ENCODE data around the gene ARRB1. TPM values are rescaled to one million over a fixed set of nuclear protein-coding genes. Genes with fewer than 3 reads are reported as not detected.
A peak's percentile ranks its signal among the peaks of the same experiment; 100 is the strongest.

The ARRB1 gene
- total RNA-seq, 1 experiment from 2014 or later, result 219 TPM

- intact Hi-C loops (cut with micrococcal nuclease; ENCODE audit: unreplicated experiment), result no loop called here
- peaks cover 20% of the 10 kb centered on the region for H3K4me1 ChIP-seq (ENCODE audit: control insufficient read depth, insufficient read depth, low read length)
Measured at GRCh38 chr11:75371949-75372876, 20.8 kb upstream of the ARRB1 start.

More at GRCh38 chr11:75371949-75372876, 20.8 kb upstream of the ARRB1 start:
- in situ Hi-C loops (cut with HindIII; ENCODE audit: low pct_unique_long_range_greater_than_20kb, low sequenced_read_pairs), result no loop called here
- peaks cover 7% of the 10 kb centered on the region; the same call in 1 of the 2 replicates for H3K9me3 ChIP-seq (ENCODE audit: control insufficient read depth, insufficient read depth, low read depth, low read length)
- H3K4me3 ChIP-seq (ENCODE audit: low read depth in 2 of 2, low read length in 2 of 2), result peak overlapping the region in 1 of 2 experiments; percentile 9; a peak in 1 of 4 replicates
- no peaks in the 10 kb centered on the region for H3K27me3 ChIP-seq (ENCODE audit: control insufficient read depth, insufficient read depth, low read length)
- ChIA-PET POLR2A (interaction anchor here (0.6 kb wide), 1 partner anchor 8 kb away, joined by 3 read pairs; no protein-coding TSS in a partner anchor), CTCF (interaction anchor here (0.5 to 1.7 kb wide), 5 partner anchors 9 to 37 kb away, joined by 3 to 5 read pairs (median 4); no protein-coding TSS in a partner anchor)
- DNase-seq (ENCODE audit: low read depth, low spot score), result peak; percentile 76
- H3K36me3 ChIP-seq (ENCODE audit: control insufficient read depth, insufficient read depth, low read length), result no peaks in the 10 kb centered on the region
- no TSS peak for BruUV-seq (replicated peaks)
- H3K27ac ChIP-seq (ENCODE audit: low read length), result peak overlapping the region; percentile 83
- ATAC-seq, result peak; percentile 94
- TF ChIP-seq TCF7L2 (IDR thresholded peaks at IDR 0.05; ENCODE audit: low read depth, low read length), result peak; percentile 96
- TF ChIP-seq CTCF (IDR thresholded peaks at IDR 0.05), result no peak
- TF ChIP-seq POLR2AphosphoS5 (IDR thresholded peaks at IDR 0.05; ENCODE audit: low read depth, low read length), result peak; percentile 88
- no peak for TF ChIP-seq REST (IDR thresholded peaks at IDR 0.05; ENCODE audit: insufficient read depth in 1 of 2, low read depth in 2 of 2, low read length in 1 of 2)
- 0 out of 2 replicates have a peak, but pooled peaks have one; percentile 39 for TF ChIP-seq SIN3A (IDR thresholded peaks at IDR 0.05; ENCODE audit: borderline replicate concordance, insufficient read depth, low read depth, low read length)
